OCI-LY7 (cell line): ENCODE measurements around the gene PPY. TPM values are rescaled to one million over a fixed set of nuclear protein-coding genes. Genes with fewer than 3 reads are reported as not detected.

Experiments used
- BruUV-seq: library from RNA; stranded (reverse); fragments of 400-500 nt; replicated peaks from 2 replicates; lab custom pipeline; 2021; lab: Mats Ljungman, UMichigan
- CTCF ChIA-PET: fragments of 300-600 bp; sonication (Branson Sonifier 250); formaldehyde crosslinking; loops from one replicate; lab custom pipeline; 2022; ENCODE audit warnings: antibody characterized with exemption; ENCODE audit not compliant: unreplicated experiment; lab: Charles Lee
- POLR2A ChIA-PET: fragments of 300-600 bp; sonication (Branson Sonifier 250); formaldehyde crosslinking; loops from one replicate; lab custom pipeline; 2022; ENCODE audit warnings: antibody characterized with exemption; lab: Charles Lee
- DNase-seq: peaks from one replicate; pipeline ENCODE4 v3.0.0-alpha.2; 2015; ENCODE audit warnings: low spot score
- H2AFZ ChIP-seq: fragments of 200-600 bp; sonication (generic), shearing (Covaris generic); 2 replicates; pipeline ENCODE4 v1.6.1; 2014; ENCODE audit warnings: mild to moderate bottlenecking, antibody characterized with exemption, low read length, moderate library complexity
- H3K27ac ChIP-seq: fragments of 200-600 bp; sonication (generic); 2 replicates; pipeline ENCODE4 v1.5.1; 2014; ENCODE audit warnings: mixed run types, low read depth, mild to moderate bottlenecking, moderate library complexity, low read length, inconsistent platforms; ENCODE audit not compliant: poor library complexity, severe bottlenecking
- H3K36me3 ChIP-seq: fragments of 200-600 bp; sonication (generic); 2 replicates; pipeline ENCODE4 v1.6.1; 2014; ENCODE audit warnings: mild to moderate bottlenecking, antibody characterized with exemption, low read length, moderate library complexity, mixed read lengths; ENCODE audit not compliant: insufficient read depth
- H3K4me1 ChIP-seq: fragments of 200-600 bp; sonication (generic); 2 replicates; pipeline ENCODE4 v1.5.1; 2014; ENCODE audit warnings: mild to moderate bottlenecking, low read length; ENCODE audit not compliant: insufficient read depth, poor library complexity, severe bottlenecking
- H3K4me2 ChIP-seq: fragments of 200-600 bp; sonication (generic); 2 replicates; pipeline ENCODE4 v1.6.1; 2014; ENCODE audit warnings: mild to moderate bottlenecking, low read length
- H3K4me3 ChIP-seq: fragments of 200-600 bp; sonication (generic); 2 replicates; pipeline ENCODE4 v1.5.1; 2014; ENCODE audit warnings: mild to moderate bottlenecking, low read depth, low read length; ENCODE audit not compliant: poor library complexity, severe bottlenecking
- H3K79me2 ChIP-seq: fragments of 200-600 bp; sonication (generic); 2 replicates; pipeline ENCODE4 v1.6.1; 2016; ENCODE audit warnings: low read depth, mild to moderate bottlenecking, low read length, moderate library complexity, mixed read lengths; ENCODE audit not compliant: insufficient read depth
- H3K9me2 ChIP-seq: fragments of 200-600 bp; sonication (generic); 2 replicates; pipeline ENCODE4 v1.6.1; 2016; ENCODE audit warnings: mild to moderate bottlenecking, low read length, mixed read lengths; ENCODE audit not compliant: insufficient read depth
- H3K9me3 ChIP-seq: fragments of 200-600 bp; sonication (generic); 2 replicates; pipeline ENCODE4 v1.6.1; 2014; ENCODE audit warnings: mild to moderate bottlenecking, mixed run types, low read length, mixed read lengths
- H4K20me1 ChIP-seq: fragments of 200-600 bp; sonication (generic); 2 replicates; pipeline ENCODE4 v1.6.1; 2014; ENCODE audit warnings: mild to moderate bottlenecking, antibody characterized with exemption, low read length, moderate library complexity, mixed read lengths; ENCODE audit not compliant: insufficient read depth
- EZH2phosphoT487 ChIP-seq: fragments of 200-600 bp; sonication (generic); IDR thresholded peaks from 2 replicates; pipeline ENCODE4 v1.6.1; 2018; ENCODE audit warnings: low read depth, borderline replicate concordance, mild to moderate bottlenecking, mixed run types, antibody characterized with exemption, low read length, moderate library complexity, mixed read lengths
- intact Hi-C: fragments of 100-400 bp; cut with micrococcal nuclease; formaldehyde crosslinking; loops from one replicate; pipeline ENCODE4 v1.10.0; 2022; ENCODE audit not compliant: unreplicated experiment
- total RNA-seq, 2 experiments: library from RNA; depleted of rRNA in 1 of 2; stranded (reverse); fragments of >200 nt in 1 of 2; shearing (Covaris generic) in 1 of 2; gene quantifications; 2 replicates each; pipeline ENCODE4 v1.2.3, GENCODE V29; 2014 to 2022
- TF ChIP-seq, protein P1 (sequence below): fragments of 200-600 bp; sonication (generic); conservative IDR thresholded peaks from 2 replicates; pipeline ENCODE4 v1.5.1; 2014; ENCODE audit warnings: mild to moderate bottlenecking, antibody characterized with exemption, low read length, moderate library complexity, mixed read lengths

Gene PPY
- total RNA-seq, 2 experiments from 2014 or later: not detected

DNA sequence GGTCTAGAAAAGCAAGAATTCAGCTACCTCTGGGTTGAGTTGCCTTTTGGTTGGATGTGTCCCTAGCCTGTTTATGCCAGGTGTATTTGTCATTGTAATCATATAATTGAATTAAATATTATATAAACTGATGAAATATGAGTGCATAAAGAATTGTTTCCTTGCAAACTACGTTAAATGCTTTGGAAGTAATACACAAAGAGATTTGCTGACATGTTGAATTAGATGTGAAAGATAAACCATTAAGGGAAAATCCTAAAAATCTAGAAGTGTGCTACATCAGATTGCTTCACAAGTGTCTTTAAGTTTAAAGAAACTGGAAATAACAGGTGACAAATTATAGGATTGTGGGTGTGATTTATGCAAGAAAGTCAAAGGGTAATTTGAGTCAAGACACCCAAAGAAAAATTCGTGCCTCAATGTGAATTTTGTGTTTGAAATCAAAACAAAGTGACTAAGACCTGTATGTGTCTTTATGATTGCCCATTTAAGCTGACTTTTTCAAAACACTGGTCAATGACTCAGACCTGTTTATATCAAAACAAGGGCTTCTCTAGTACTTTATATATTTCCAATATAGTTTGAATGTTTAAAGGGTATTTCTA is 16.6 kb upstream of the PPY start:
- ChIA-PET POLR2A (no interaction called here), CTCF (no interaction called here)
- H3K9me3 ChIP-seq: no peaks in the 10 kb centered on the region
- H3K9me2 ChIP-seq: no peaks in the 10 kb centered on the region
- BruUV-seq: no TSS peak
- no peak overlapping the region for H3K4me3 ChIP-seq
- no peak overlapping the region for H3K4me2 ChIP-seq
- no peak for DNase-seq
- H3K27ac ChIP-seq: no peak overlapping the region
- H3K36me3 ChIP-seq: no peaks in the 10 kb centered on the region
- no peaks in the 10 kb centered on the region for H3K4me1 ChIP-seq
- no peak for TF ChIP-seq EZH2phosphoT487
- TF ChIP-seq, protein P1, sequence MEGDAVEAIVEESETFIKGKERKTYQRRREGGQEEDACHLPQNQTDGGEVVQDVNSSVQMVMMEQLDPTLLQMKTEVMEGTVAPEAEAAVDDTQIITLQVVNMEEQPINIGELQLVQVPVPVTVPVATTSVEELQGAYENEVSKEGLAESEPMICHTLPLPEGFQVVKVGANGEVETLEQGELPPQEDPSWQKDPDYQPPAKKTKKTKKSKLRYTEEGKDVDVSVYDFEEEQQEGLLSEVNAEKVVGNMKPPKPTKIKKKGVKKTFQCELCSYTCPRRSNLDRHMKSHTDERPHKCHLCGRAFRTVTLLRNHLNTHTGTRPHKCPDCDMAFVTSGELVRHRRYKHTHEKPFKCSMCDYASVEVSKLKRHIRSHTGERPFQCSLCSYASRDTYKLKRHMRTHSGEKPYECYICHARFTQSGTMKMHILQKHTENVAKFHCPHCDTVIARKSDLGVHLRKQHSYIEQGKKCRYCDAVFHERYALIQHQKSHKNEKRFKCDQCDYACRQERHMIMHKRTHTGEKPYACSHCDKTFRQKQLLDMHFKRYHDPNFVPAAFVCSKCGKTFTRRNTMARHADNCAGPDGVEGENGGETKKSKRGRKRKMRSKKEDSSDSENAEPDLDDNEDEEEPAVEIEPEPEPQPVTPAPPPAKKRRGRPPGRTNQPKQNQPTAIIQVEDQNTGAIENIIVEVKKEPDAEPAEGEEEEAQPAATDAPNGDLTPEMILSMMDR: no peak
- no peaks in the 10 kb centered on the region for H3K79me2 ChIP-seq
- intact Hi-C loops: no loop called here
- no peaks in the 10 kb centered on the region for H4K20me1 ChIP-seq
- no peak overlapping the region for H2AFZ ChIP-seq

- H3K9me3 ChIP-seq: no peaks in the 10 kb centered on the region
- H3K79me2 ChIP-seq: no peaks in the 10 kb centered on the region
- H3K36me3 ChIP-seq: no peaks in the 10 kb centered on the region
- POLR2A ChIA-PET: interaction anchor here (0.6 kb wide), 1 partner anchor 114 kb away, joined by 5 read pairs; no protein-coding TSS in a partner anchor
- no peak overlapping the region for H3K4me3 ChIP-seq
- no TSS peak for BruUV-seq
- DNase-seq: no peak
- H2AFZ ChIP-seq: no peak overlapping the region
- CTCF ChIA-PET: no interaction called here
- H3K4me2 ChIP-seq: no peak overlapping the region
- no peaks in the 10 kb centered on the region for H4K20me1 ChIP-seq
- TF ChIP-seq, protein P1: no peak
- no peak for TF ChIP-seq EZH2phosphoT487
- no peaks in the 10 kb centered on the region for H3K9me2 ChIP-seq
- intact Hi-C loops: no loop called here
- no peak overlapping the region for H3K27ac ChIP-seq
- no peaks in the 10 kb centered on the region for H3K4me1 ChIP-seq
These were observed 13.9 kb upstream of the PPY start for GRCh38 chr17:43956222-43956621.

- POLR2A ChIA-PET: no interaction called here
- DNase-seq: no peak
- intact Hi-C loops: no loop called here
- Histone ChIP-seq H3K9me3 (no peaks in the 10 kb centered on the region), H3K79me2 (no peaks in the 10 kb centered on the region), H4K20me1 (no peaks in the 10 kb centered on the region), H3K27ac (no peak within 1 kb of the TSS), H3K9me2 (no peaks in the 10 kb centered on the region), H3K4me2 (no peak within 1 kb of the TSS), H3K36me3 (no peaks in the 10 kb centered on the region), H3K4me1 (no peaks in the 10 kb centered on the region), H3K4me3 (no peak within 1 kb of the TSS), H2AFZ (no peak within 1 kb of the TSS)
- BruUV-seq: no TSS peak
- CTCF ChIA-PET: no interaction called here
- TF ChIP-seq, protein P1: no peak
- no peak for TF ChIP-seq EZH2phosphoT487
These were observed 11.5 kb upstream of the PPY start, which contains the start of gene PYY for GRCh38 chr17:43953746-43954145. Gene PYY (minus strand): TSS chr17:43953940. CDS start chr17:43953483, 457 bp downstream.
